ENCODE results near the gene DCP1A.

Gene DCP1A

DNA sequence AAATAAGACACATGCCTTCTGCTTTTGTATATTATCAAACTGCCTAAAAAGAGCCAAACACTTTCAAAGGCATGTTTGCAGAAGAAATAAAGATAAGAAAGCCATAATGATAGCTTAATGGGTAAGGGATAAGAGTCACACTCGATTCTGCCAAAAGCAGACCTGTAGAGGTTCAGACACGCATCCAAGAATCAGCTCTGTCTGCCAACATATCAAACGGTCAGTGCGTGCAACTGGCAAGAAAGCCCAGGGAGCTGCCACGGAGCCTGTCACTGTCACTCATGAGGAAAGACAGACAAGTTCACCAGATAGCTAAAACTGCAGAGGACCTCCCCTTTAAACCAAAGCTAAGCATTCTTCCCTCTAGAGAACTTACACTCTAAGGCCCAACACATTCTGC, 23.2 kb downstream of the DCP1A start:
- TF ChIP-seq ZFX (IDR thresholded peaks at IDR 0.05): no peak
- TF ChIP-seq, protein P1, sequence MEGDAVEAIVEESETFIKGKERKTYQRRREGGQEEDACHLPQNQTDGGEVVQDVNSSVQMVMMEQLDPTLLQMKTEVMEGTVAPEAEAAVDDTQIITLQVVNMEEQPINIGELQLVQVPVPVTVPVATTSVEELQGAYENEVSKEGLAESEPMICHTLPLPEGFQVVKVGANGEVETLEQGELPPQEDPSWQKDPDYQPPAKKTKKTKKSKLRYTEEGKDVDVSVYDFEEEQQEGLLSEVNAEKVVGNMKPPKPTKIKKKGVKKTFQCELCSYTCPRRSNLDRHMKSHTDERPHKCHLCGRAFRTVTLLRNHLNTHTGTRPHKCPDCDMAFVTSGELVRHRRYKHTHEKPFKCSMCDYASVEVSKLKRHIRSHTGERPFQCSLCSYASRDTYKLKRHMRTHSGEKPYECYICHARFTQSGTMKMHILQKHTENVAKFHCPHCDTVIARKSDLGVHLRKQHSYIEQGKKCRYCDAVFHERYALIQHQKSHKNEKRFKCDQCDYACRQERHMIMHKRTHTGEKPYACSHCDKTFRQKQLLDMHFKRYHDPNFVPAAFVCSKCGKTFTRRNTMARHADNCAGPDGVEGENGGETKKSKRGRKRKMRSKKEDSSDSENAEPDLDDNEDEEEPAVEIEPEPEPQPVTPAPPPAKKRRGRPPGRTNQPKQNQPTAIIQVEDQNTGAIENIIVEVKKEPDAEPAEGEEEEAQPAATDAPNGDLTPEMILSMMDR (conservative IDR thresholded peaks at IDR 0.05): no peak
- no peak overlapping the region for H3K27ac ChIP-seq

DNA sequence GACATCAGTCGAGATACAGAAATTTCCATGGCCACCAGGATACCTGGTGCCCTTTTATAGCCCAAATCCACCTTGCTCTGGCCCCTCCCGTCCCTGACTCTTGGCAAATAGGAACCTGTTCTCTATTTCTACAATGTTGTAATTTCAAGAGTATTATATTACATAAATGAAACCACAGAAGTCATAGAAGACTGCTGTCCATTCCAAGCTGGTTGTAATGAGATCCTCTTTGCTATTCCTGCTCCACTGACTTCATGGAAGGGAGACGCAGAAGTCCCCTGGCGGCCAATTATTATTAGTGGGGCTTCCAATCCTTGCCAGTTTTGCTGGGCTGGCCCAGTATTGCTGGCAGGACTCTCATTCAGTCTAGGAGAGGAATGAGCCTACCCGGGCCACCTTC, 26.6 kb downstream of the DCP1A start:
- TF ChIP-seq, protein P1 (conservative IDR thresholded peaks at IDR 0.05): no peak
- TF ChIP-seq ZFX (IDR thresholded peaks at IDR 0.05): no peak
- H3K27ac ChIP-seq: no peak overlapping the region

DNA sequence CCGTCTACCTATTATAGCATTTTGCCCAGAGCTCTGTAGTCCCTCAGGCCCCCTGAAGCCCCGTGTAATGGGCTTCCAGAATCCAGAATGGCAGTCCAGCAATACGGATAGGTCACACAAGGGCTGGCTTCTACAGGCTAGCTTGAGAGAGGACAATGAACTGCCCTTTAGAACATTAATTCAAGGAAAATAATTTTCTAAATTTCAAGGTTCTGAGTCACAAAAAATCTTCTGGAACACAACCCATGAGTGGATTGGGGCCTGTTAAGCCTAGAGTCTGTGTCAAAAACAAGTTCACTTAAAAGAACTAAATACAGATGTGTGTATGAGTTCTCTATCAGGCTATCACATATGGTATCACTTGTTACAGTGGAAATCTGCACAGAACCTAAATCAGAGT, 28.8 kb downstream of the DCP1A start:
- no peak for TF ChIP-seq ZFX (IDR thresholded peaks at IDR 0.05)
- TF ChIP-seq, protein P1 (conservative IDR thresholded peaks at IDR 0.05): no peak
- no peak overlapping the region for H3K27ac ChIP-seq

DNA sequence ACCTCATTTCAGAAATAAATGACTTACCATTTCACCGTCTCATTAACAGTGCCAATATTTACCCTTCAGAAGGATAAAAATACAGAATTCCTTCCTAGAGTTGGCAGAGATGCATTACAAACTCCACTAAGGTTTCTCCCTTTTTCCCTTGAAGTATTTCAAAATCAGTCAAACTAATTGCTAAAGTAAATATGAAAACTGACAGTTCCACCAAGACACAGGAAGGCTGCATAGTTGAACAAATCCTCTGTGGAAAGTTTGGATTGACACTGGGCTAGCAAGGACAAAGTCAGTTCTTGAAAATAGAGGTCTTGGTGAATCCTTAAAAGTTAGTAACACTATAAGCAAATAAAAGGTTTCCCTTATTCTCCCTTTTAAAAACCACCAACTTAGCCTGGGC, 34.5 kb downstream of the DCP1A start:
- H3K27ac ChIP-seq: no peak overlapping the region
- TF ChIP-seq, protein P1 (conservative IDR thresholded peaks at IDR 0.05): no peak
- no peak for TF ChIP-seq ZFX (IDR thresholded peaks at IDR 0.05)

DNA sequence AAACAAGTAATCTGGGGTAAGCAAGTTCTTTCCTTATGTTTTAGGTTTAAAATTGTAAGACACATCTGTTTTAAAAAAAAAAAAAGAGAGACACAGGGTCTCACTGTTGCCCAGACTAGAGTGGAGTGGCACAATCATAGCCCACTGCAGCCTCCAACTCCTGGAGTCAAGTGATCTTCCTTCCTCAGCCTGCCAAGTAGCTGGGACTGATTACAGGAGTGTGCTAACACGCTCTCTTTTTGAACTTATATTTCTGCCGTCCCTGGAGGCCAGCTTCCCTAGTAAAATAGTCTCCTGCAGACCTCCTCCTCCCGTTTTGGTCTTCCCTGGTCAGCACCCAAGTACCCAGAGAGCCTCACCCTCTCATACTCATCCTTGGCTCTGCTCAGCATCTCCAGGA, 35.5 kb downstream of the DCP1A start:
- no peak overlapping the region for H3K27ac ChIP-seq
- TF ChIP-seq ZFX (IDR thresholded peaks at IDR 0.05): no peak
- TF ChIP-seq, protein P1 (conservative IDR thresholded peaks at IDR 0.05): no peak

DNA sequence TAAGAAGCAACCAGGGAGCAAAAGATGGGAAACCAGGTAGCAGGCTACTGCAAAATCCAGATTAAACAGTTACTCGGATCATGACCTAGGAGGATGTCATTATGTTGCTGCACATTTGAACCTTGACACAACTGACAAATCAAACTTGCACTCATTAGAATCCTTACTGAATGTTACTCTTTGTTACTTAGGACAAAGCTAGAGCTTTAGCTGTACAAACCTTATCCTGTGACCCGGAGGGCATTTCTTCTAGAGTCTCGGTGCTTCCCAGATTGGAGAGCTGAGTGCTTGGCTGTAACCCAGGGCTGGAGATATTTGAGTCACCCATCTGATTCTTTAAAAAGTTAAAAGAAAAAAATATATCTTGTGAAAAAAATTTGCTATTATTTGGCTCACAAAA, 43.4 kb downstream of the DCP1A start:
- TF ChIP-seq, protein P1 (conservative IDR thresholded peaks at IDR 0.05): no peak
- TF ChIP-seq ZFX (IDR thresholded peaks at IDR 0.05): no peak
- H3K27ac ChIP-seq: no peak overlapping the region

DNA sequence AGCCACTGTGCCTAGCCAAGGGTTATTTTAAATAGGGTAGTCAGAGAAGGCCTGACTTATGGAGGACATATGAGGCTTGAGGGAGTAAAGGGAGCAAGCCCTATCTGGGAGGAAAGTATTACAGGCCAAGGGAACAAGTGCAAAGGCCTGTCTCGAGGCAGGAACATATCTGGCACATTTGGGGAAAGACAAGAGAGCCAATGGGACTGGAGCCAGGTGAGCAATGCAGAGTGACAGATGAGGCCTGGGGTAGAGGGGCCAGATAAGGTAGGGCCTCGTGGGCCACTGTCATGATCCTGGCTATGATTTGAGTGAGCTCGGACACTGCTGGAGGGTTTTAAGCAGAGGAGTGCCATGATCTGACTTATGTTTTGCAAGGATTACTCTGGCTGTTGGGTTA, 43.8 kb downstream of the DCP1A start:
- no peak overlapping the region for H3K27ac ChIP-seq
- TF ChIP-seq, protein P1 (conservative IDR thresholded peaks at IDR 0.05): no peak
- TF ChIP-seq ZFX (IDR thresholded peaks at IDR 0.05): no peak
